Measurements from ENCODE around the gene MLIP.
"Not testable (repeated sequence)": the region's sequence is repeated elsewhere in the genome, so short reads cannot be mapped to it uniquely, and the experiment has no call there.

MLIP gene

GRCh38 chr6:54142889-54143519 is 31.8 kb downstream of the MLIP start:
- no peak for DNase-seq

- DNase-seq: no peak
Observed at GRCh38 chr6:54151861-54152260, 40.6 kb downstream of the MLIP start.

DNA sequence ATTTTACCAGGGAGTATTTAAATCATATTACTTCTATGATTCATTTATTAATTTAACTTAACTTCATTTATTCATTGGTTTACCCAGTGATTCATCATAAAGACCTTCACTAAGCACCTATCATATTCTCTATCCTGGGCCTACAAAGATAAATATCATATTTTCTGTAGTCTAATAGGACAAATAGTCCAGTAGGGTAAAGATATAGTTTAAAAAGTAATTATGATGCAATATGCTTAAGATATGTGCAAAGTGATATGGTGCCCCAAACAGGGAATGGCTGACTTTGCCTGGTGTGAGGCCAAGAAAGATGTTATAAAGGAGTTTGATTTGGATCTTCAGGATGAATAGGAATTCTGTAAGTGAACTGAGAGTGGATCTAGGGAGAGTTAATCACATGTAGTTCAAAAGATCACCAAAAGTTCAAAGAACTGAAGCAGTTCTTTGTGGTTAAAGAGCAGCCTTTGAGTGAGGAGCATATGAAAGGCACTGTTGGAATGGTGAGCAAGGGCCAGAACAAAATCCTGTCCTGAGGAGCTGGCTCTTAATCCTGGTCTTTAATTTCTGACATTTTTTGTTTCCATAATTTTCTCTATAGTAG is 45.5 kb downstream of the MLIP start:
- no peak for DNase-seq

GRCh38 chr6:54157405-54157804 is 46.2 kb downstream of the MLIP start:
- DNase-seq: no peak

DNA sequence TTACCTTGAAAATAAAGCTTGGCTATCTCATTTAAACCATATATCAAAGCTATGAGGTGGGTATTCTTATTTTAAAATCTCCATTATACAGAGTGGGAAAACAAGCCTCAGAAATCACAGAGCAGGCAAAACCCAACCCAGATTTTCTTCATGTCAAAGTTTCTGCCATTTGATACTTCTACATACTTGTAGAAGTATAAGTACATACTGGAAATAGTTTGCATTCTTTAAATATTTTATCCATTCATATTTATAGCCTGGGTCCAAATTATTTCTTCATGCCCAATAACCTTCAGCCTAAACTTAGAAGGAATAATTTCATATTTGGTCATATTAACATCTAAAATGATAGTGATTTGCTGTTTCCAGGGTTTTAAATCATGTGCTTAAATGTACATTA is 61.8 kb downstream of the MLIP start:
- DNase-seq: no peak

DNA sequence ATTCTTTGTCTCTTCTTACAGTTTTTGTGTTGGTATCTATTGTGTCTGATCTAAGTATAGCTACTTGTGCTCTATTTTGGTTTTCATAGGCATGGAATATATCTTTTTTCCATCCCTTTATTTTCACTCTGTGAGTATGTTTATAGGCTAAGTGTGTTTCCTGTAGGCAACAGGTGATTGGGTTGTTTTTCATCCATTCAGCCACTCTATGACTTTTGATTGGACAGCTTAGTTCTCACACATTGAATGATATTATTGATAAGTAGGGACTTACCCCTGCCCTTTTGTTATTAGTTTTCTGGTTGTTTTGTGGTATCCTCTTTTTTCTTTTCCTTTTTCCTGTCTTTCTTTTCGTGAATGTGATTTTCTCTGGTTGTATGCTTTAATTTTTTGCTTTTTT is 67.9 kb downstream of the MLIP start:
- no peak for DNase-seq

DNA sequence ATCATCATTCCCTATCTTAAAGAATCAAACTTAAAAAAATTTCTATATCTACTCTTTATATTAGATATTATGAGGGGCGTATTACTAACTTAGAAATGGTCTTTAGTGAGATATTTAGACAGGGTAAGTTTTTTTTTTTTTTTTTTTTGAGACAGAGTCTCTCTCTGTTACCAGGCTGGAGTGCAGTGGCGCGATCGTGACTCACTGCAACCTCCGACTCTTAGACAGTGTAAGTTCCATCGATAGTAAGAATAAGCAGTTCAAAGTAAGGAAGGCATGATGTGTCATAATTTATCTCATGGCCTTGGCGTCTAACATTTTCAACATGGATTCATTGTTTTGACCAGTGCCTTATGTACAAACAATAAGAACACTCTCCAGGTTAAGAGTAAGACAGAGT is 72.4 kb downstream of the MLIP start:
- no peak for DNase-seq

GRCh38 chr6:54185885-54186284 is 74.6 kb downstream of the MLIP start:
- no peak for DNase-seq

DNA sequence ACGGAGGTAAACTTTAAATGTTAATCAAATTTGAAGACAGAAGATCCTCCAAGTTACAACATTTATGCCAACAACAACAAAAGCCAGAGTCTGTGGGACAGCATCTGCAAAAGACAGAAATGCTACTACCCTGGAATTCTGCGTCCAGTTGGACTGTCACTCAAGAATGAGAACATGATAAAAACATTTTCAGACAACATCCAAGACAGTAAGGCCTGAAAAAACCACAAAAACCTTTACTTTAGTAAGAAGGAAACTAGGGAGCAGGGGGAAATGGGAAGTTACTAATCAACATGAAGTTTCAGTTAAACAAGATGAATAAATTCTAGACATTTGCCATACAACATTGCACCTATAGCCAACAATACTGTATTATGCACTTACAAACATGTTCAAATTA is 77.6 kb downstream of the MLIP start:
- no peak for DNase-seq

DNA sequence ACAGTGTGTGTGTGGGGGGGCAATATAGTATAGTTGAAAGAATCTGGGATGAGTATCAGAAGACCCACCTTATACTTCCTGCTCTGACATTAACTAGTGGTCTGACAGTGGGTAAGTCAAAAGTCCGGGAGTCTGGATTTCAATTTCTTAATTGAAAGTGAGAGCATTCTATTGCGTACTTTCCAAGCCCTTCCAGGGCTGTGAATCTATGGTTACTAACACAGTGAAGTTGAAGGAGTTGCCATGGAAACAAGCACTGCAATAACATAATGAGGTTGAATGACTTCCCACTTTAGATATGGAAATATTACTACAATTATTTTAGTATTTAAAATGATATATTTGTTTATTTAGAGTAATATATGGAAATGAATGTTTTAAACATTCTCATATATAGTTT is 80.2 kb downstream of the MLIP start:
- DNase-seq: no peak

DNA sequence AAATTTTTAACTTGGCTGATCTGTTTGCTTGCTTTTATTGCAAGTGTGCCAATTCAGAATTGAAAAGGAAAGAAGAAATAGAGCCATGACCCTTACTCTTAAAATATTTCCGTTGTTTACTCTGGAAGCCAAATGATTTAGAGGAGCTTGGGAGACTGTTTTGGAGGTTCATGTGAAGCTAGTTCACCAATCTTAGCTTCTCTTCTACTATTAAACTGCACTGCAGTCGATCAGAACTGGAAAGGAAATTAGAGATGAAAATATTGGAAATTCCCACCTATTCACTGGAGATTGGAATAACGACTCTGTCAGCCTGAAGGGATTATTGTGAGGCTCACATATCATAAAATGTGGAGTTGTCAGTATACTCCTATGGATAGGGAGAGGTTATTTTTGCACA is 81.8 kb downstream of the MLIP start:
- DNase-seq: no peak

DNA sequence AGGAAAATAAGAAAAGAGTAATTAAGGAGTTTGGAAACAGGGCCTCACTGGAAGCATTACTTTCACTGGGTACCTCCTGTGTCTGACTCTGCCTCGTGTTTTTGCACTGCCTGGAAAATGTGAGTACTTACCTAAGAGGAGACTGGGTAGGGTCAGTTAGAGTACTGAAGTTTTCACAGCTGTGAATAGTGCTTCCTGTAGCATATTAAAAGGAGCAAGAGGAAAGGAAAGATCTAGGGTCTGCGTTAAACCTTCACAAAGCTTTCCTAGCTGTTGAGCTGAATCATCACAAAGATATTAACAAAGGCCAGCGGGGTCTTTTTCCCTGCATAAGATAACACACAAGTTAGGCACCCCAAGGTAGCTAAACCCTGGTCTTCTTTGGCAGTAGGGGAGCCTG is 82.3 kb downstream of the MLIP start:
- DNase-seq: no peak

DNA sequence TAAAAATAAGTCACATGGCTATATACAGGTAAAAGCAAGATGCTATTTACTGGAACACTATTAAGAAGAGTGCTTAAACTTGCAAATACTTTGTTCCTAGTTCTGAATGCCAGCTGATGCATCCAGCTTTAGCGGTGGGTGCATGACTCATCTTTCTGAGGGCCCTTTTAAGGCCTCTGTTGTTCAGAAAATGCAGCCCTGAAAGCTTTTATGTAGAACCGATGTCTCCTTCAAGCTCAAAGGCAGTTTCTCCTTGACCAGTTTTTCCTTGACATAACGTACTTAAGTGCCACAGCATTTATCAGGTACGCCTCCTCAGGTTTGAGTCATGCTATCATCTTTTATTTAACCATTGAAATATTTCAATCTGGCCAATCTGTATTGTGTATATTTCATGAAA is 82.8 kb downstream of the MLIP start:
- no peak for DNase-seq

- DNase-seq: no peak
Observed at GRCh38 chr6:54195637-54196036, 84.4 kb downstream of the MLIP start.

DNA sequence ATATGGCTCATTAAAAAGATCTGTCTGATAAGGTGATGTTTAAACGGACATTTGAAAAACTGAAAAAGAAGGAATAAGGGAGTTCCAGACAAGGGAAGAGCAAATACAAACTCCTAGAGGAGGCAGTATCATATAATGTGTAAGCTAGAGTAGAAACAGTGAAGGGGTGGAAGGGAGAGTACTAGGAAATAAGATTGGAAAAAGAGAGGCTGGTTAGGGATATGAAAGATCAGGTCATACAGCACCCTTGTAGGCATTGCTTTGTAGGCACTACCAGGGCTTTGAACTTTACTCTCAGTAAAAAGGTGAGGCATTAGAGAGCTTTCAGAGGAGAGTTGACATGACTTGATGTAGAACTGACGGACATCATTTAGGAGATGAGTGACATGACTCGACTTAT is 85.7 kb downstream of the MLIP start:
- DNase-seq: no peak

GRCh38 chr6:54198134-54198533 is 86.9 kb downstream of the MLIP start:
- DNase-seq: no peak

DNA sequence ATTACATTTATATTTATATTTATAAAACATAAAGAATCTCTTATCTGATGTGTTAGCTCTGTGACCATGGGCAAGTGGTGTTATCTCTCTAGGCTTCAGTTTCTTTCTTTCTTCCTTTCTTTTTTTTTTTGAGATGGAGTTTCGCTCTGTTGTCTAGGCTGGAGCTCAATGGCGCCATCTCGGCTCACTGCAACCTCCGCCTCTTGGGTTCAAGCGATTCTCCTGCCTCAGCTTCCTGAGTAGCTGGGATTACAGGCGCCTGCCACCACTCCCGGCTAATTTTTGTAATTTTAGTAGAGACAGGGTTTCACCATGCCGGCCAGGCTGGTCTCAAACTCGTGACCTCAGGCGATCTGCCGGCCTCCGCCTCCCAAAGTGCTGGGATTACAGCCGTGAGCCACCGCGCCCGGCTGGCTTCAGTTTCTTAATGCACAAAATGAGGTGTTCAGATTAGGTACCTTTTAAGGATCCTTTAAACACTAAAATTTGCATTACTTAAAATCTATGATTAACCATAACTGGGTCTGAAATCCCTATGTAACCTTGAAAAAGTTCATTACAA is 92.3 kb downstream of the MLIP start:
- DNase-seq: not testable (repeated sequence)

- no peak for DNase-seq
Observed at GRCh38 chr6:54204921-54205591, 93.8 kb downstream of the MLIP start.

- DNase-seq: no peak
Observed at GRCh38 chr6:54206510-54206909, 95.3 kb downstream of the MLIP start.

GRCh38 chr6:54209983-54210382 is 98.7 kb downstream of the MLIP start:
- not testable (repeated sequence) for DNase-seq

DNA sequence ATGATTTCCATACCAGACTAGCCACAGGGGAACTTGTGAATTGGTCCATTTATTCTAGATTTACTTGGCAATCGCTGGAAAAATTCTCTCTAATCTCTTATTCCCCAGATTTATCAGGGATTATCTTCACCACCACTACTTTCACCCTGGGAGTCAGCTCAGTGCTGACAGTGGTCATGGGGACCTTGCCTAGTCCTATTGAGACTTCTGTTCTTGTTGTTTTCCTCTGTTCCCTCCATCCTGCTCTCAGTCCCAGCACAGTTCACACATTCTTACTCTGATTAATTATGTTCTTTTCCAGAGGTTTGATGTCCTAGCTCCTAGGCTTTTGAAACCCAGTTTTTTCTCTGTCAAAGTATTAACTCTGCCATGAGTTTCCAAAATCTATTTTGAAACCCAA is 103.0 kb downstream of the MLIP start:
- no peak for DNase-seq

DNA sequence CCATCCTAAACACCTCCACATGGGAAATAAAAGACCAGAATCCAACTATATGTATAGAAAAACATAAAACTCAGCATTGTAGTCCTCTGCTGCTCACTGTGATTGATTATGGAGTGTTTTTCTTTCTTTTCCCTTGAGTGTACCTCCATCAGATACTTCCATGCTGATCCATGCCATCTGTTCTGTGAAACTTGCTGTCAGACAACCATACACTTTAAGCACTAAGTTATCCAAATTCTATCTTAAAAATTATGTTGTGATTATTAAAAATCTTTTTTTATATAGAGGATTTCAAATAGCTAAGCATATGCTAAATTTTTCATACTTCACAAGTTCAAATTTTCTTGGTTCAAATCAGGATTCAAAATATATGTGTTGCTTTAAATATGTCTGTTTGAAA is 105.1 kb downstream of the MLIP start:
- no peak for DNase-seq

- no peak for DNase-seq
Observed at GRCh38 chr6:54217018-54217417, 105.8 kb downstream of the MLIP start.

- DNase-seq: no peak
Observed at GRCh38 chr6:54222217-54222616, 111.0 kb downstream of the MLIP start.
